SK-N-SH treated with all-trans-retinoic acid at 6 μM for 48 hours (cell line): ENCODE data around the gene BIRC7.

Experiments
- ARNTL ChIP-seq: fragments of 450-650 bp; formaldehyde crosslinking; IDR thresholded peaks from 2 replicates; pipeline ENCODE4 v1.5.0; 2020; ENCODE audit warnings: low read depth, mild to moderate bottlenecking, moderate library complexity, borderline replicate concordance
- RARB ChIP-seq: fragments of 250-450 bp; sonication (Bioruptor Pico); IDR thresholded peaks from 2 replicates; pipeline ENCODE4 v1.8.0; 2021; ENCODE audit warnings: mild to moderate bottlenecking, moderate library complexity
- SNAI2 ChIP-seq: fragments of 250-450 bp; sonication (Bioruptor Pico); IDR thresholded peaks from 2 replicates; pipeline ENCODE4 v1.5.0; 2020; ENCODE audit warnings: mild to moderate bottlenecking, moderate library complexity

- TF ChIP-seq ARNTL (CRISPR knock-in tag) (no peak), RARB (CRISPR knock-in tag) (no peak), SNAI2 (no peak)
Observed at GRCh38 chr20:63223121-63223825, 12.4 kb upstream of the BIRC7 start.
